Measurements from ENCODE around the gene VENTX.

The VENTX gene

DNA sequence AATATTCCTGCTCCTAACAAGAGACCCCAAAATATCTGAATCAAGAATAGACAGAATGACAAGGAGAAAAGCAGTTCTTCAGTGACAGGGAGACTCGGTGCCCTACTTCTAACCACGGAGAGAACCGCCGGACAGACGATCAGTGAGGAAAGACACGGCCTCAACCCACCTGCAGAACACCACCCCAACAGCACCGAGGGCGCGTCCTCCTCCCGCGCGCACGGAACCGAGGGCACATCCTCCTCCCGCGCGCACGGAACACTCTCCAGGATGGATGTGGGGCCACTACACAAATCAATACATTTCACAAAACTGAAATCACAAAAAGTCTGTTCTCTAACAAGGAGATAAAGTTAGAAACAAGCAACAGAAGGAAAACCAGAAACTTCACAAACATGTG is 48.7 kb downstream of the VENTX start:
- Histone ChIP-seq H3F3A (ENCODE audit: low read depth) (no peaks in the 10 kb centered on the region), H3K36me3 (ENCODE audit: insufficient read depth, low read length) (peaks cover 57% of the 10 kb centered on the region; the same call in 1 of the 2 replicates), H4K20me1 (ENCODE audit: insufficient read depth, low read length, poor library complexity, severe bottlenecking) (no peaks in the 10 kb centered on the region), H3K4me3 (ENCODE audit: low read length, poor library complexity, severe bottlenecking) (no peak overlapping the region), H3K9ac (ENCODE audit: low read depth, low read length, poor library complexity, severe bottlenecking) (no peak overlapping the region), H3K4me2 (ENCODE audit: low read depth, low read length, poor library complexity, severe bottlenecking) (no peak overlapping the region), H3K9me2 (replicated peaks; ENCODE audit: low read depth, low read length) (no peaks in the 10 kb centered on the region), H3K79me2 (ENCODE audit: insufficient read depth, low read length) (no peaks in the 10 kb centered on the region), H2AFZ (ENCODE audit: low read length) (no peak overlapping the region), H3K4me1 (ENCODE audit: insufficient read depth, low read length, poor library complexity, severe bottlenecking) (no peaks in the 10 kb centered on the region), H3K9me3 (ENCODE audit: insufficient read depth, low read depth, low read length) (no peaks in the 10 kb centered on the region), H3K27me3 (ENCODE audit: insufficient read depth, low read length, poor library complexity, severe bottlenecking) (no peaks in the 10 kb centered on the region)
- TF ChIP-seq, protein P1, sequence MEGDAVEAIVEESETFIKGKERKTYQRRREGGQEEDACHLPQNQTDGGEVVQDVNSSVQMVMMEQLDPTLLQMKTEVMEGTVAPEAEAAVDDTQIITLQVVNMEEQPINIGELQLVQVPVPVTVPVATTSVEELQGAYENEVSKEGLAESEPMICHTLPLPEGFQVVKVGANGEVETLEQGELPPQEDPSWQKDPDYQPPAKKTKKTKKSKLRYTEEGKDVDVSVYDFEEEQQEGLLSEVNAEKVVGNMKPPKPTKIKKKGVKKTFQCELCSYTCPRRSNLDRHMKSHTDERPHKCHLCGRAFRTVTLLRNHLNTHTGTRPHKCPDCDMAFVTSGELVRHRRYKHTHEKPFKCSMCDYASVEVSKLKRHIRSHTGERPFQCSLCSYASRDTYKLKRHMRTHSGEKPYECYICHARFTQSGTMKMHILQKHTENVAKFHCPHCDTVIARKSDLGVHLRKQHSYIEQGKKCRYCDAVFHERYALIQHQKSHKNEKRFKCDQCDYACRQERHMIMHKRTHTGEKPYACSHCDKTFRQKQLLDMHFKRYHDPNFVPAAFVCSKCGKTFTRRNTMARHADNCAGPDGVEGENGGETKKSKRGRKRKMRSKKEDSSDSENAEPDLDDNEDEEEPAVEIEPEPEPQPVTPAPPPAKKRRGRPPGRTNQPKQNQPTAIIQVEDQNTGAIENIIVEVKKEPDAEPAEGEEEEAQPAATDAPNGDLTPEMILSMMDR (conservative IDR thresholded peaks at IDR 0.05; ENCODE audit: low read length) = no peak
- TF ChIP-seq EZH2phosphoT487 (IDR thresholded peaks at IDR 0.05; ENCODE audit: borderline replicate concordance) = no peak

DNA sequence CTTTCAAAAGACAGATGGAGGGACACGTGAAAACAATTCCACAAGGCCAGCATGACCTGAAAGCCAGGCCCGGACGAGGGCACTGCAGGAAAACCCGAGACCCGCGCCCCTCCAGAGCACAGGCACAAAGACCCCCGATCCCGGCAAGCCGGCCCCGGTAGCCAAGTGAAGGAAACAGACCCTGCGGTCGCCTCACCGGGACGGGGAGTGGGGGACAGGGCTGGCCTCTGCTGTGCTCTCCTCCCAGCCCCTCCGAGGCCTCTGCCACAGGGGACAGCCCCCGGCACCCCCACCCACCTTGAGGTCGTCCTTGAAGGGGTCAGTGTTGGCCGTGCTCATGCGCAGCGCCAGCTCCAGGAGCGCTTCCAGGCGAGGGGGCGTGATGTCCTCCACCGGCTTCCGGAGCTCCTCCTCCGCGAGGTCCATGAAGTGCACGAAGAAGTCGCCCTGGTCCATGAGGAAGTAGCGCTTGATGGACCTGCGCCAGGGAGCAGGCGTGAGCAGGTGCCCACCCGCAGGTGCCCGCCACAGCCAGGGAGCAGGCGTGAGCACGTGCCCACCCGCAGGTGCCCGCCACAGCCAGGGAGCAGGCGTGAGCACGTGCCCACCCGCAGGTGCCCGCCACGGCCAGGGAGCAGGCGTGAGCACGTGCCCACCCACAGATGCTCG is 50.3 kb downstream of the VENTX start:
- Histone ChIP-seq H3K4me3 (ENCODE audit: low read length, poor library complexity, severe bottlenecking) (no peak overlapping the region), H2AFZ (ENCODE audit: low read length) (no peak overlapping the region), H4K20me1 (ENCODE audit: insufficient read depth, low read length, poor library complexity, severe bottlenecking) (no peaks in the 10 kb centered on the region), H3K36me3 (ENCODE audit: insufficient read depth, low read length) (peaks cover 49% of the 10 kb centered on the region; the same call in 1 of the 2 replicates), H3K79me2 (ENCODE audit: insufficient read depth, low read length) (no peaks in the 10 kb centered on the region), H3F3A (ENCODE audit: low read depth) (no peaks in the 10 kb centered on the region), H3K4me2 (ENCODE audit: low read depth, low read length, poor library complexity, severe bottlenecking) (no peak overlapping the region), H3K9me2 (replicated peaks; ENCODE audit: low read depth, low read length) (no peaks in the 10 kb centered on the region), H3K27me3 (ENCODE audit: insufficient read depth, low read length, poor library complexity, severe bottlenecking) (no peaks in the 10 kb centered on the region), H3K4me1 (ENCODE audit: insufficient read depth, low read length, poor library complexity, severe bottlenecking) (no peaks in the 10 kb centered on the region), H3K9me3 (ENCODE audit: insufficient read depth, low read depth, low read length) (no peaks in the 10 kb centered on the region), H3K9ac (ENCODE audit: low read depth, low read length, poor library complexity, severe bottlenecking) (no peak overlapping the region)
- TF ChIP-seq, protein P1 (conservative IDR thresholded peaks at IDR 0.05; ENCODE audit: low read length) = no peak
- no peak for TF ChIP-seq EZH2phosphoT487 (IDR thresholded peaks at IDR 0.05; ENCODE audit: borderline replicate concordance)

DNA sequence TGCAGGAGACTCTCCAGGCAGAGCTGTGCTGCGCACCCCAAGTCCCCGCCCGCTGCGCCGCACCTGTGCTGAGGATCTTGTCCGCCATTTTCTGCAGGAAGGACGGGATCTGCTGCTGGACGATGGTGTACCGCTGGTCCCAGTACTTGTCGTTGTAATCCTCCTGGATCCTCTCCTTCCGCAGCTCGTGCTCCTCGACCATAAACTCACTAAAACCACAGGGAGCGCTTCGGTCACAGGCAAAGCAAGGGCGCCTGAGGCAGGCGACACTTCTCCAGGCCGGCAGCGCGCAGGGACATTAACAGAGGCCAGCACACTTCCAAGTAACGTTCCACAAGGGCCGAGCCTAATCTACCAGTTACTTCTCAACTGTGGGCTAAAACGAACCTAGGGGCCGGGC is 52.1 kb downstream of the VENTX start:
- Histone ChIP-seq H4K20me1 (ENCODE audit: insufficient read depth, low read length, poor library complexity, severe bottlenecking) (no peaks in the 10 kb centered on the region), H3K79me2 (ENCODE audit: insufficient read depth, low read length) (no peaks in the 10 kb centered on the region), H3F3A (ENCODE audit: low read depth) (no peaks in the 10 kb centered on the region), H3K36me3 (ENCODE audit: insufficient read depth, low read length) (peaks cover 48% of the 10 kb centered on the region; the same call in 1 of the 2 replicates), H3K4me2 (ENCODE audit: low read depth, low read length, poor library complexity, severe bottlenecking) (no peak overlapping the region), H3K9me3 (ENCODE audit: insufficient read depth, low read depth, low read length) (no peaks in the 10 kb centered on the region), H2AFZ (ENCODE audit: low read length) (no peak overlapping the region), H3K4me1 (ENCODE audit: insufficient read depth, low read length, poor library complexity, severe bottlenecking) (no peaks in the 10 kb centered on the region), H3K27me3 (ENCODE audit: insufficient read depth, low read length, poor library complexity, severe bottlenecking) (no peaks in the 10 kb centered on the region), H3K4me3 (ENCODE audit: low read length, poor library complexity, severe bottlenecking) (no peak overlapping the region), H3K9ac (ENCODE audit: low read depth, low read length, poor library complexity, severe bottlenecking) (no peak overlapping the region), H3K9me2 (replicated peaks; ENCODE audit: low read depth, low read length) (no peaks in the 10 kb centered on the region)
- TF ChIP-seq, protein P1 (conservative IDR thresholded peaks at IDR 0.05; ENCODE audit: low read length) = no peak
- TF ChIP-seq EZH2phosphoT487 (IDR thresholded peaks at IDR 0.05; ENCODE audit: borderline replicate concordance) = no peak

Data from Loucy (cell line).